VCaP (cell line): ENCODE results near the gene COPG1.
A peak's percentile ranks its signal among the peaks of the same experiment; 100 is the strongest.

Source experiments
- H3K27ac ChIP-seq: fragments of 450-650 bp; 2 replicates; pipeline ENCODE4 v1.5.1; 2017
- TF ChIP-seq, protein P1 (sequence below): fragments of 450-650 bp; conservative IDR thresholded peaks from 2 replicates; pipeline ENCODE4 v1.5.1; 2017; ENCODE audit warnings: mild to moderate bottlenecking, moderate library complexity

The COPG1 gene

DNA sequence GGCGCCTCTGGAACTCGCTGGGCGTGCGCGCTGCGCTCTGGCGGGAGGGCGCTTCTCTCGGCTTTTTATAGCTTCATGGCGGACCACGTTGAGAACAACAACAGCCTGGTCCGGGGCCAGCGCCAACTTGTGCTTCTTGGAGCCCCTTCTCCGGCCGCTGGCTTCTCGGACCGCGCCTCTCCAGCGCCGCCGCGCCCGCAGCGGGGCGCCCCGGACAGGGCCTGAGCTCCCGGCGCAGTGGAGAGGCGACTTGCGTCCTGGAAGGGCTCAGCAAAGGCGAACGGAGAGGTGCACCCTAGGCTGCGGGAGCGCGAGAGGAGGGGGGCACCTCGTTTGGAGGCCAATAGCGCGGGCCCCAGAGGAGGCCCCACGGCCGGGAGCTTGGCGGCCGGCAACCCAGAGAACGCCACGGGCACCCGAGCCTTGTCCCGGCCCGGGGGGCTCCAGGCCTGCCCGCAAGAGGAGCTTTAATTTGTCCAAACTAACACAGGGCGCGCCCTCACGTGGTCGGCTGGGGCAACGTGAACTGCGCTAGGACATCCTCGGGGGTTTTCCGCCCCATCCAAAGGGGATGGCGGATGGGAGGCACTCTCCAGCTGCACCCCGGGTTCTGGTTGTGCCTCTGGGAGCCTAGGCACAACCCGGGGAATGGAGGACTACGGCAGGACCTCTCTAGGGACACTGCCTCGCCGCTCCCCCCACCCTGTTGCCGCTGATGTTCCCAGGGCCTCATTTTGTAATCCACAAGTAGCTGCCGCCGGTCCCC lies 67.0 kb downstream of the COPG1 start:
- TF ChIP-seq, protein P1, sequence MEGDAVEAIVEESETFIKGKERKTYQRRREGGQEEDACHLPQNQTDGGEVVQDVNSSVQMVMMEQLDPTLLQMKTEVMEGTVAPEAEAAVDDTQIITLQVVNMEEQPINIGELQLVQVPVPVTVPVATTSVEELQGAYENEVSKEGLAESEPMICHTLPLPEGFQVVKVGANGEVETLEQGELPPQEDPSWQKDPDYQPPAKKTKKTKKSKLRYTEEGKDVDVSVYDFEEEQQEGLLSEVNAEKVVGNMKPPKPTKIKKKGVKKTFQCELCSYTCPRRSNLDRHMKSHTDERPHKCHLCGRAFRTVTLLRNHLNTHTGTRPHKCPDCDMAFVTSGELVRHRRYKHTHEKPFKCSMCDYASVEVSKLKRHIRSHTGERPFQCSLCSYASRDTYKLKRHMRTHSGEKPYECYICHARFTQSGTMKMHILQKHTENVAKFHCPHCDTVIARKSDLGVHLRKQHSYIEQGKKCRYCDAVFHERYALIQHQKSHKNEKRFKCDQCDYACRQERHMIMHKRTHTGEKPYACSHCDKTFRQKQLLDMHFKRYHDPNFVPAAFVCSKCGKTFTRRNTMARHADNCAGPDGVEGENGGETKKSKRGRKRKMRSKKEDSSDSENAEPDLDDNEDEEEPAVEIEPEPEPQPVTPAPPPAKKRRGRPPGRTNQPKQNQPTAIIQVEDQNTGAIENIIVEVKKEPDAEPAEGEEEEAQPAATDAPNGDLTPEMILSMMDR = peak; percentile 72
- peak overlapping the region; percentile 90 for H3K27ac ChIP-seq

DNA sequence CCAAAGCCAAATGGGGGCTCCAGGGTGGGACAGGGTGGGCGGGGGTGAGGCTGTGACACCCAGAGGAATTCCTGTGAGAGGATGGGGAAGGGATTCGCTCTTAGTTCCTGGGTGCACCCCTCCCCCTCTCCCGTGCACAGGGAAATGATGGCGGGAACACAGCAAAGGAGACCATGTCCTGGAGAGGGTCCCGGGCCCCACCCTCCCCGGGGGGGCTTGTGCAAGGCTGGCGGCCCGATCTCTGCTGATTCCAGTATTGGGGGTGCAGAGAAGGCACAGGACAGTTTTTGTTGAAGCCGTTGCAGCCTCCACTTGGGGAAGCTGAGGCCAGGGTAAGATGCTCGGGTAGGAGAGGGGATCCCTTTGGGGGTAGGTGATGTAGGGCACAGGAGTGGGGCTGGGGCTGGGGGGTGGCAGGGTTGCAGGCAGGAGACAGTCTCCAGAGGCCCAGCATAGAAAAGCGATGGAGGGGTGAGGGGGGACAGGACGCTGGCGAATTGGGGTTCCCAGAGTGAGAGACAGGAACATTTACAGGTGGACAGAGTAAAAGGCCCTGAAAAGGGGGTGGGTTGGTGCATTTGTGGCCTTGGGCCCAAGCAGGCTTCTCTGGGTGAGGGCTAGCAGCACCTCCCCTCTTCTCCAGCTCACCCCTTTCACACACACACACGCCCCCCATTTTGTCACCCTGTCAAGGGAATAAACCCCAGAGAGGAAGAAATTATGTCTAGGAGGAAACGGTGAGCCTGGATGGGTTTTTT lies 67.8 kb downstream of the COPG1 start:
- H3K27ac ChIP-seq = peak overlapping the region; percentile 90
- TF ChIP-seq, protein P1 = no peak

DNA sequence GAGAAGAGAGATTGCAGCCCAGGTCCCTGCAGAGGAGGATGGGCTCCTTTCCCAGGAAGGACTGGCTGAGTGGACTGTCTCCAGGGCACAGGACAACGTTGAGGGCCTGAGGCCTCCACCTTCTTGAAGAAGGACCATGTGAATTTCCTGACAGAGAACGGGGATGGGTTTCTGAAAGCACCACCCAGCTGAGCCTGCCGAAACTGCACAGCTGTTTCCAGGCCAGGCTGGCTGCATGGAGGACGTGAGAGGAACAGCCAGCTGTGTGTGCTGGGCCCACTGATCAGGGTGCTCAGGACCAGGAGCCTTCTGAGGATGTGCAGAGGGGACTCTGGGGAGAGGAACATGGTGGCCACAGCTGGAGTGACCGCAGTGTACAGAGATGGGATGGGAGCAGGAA lies 68.4 kb downstream of the COPG1 start:
- H3K27ac ChIP-seq = no peak overlapping the region; the same call in 1 of the 2 replicates
- TF ChIP-seq, protein P1 = no peak

DNA sequence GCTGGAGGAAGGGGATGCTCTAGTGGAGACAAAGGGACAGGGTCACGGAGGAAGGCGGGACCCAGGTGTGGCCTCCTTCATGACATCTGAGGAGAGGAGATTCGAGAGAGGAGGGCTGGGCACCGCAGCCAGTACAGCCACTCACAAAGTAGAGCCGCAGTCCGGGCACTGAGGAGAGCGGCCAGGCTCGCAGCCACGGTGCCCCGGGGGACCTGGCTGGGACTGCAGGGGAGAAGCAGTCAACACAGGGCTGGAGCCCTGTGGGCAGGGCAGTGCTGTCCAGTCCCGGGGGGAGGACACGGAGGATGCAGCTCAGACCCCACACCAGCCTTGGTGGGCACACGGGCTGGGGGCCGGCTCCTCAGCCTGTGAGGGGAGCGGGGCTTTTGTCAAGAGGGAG lies 69.5 kb downstream of the COPG1 start:
- TF ChIP-seq, protein P1 = no peak
- H3K27ac ChIP-seq = no peak overlapping the region

DNA sequence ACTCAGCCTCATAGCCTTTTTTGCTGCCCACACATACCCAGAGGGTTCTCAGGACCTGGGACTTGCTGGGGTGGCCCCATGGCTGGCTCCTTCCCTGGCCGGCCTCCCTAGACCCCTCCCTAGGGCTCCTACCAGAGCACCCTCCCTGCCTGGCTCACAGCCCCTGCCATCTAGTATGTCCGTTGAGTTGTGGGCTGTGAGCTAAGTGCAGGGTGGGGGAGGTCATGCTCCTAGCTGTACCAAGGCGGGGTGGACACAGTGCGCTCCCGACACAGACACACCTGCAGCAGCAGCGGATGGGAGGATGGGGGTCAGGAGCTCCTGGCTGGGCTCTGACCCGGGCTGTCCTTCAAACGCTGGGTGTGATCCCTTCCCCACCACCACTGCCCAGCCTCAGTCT lies 70.9 kb downstream of the COPG1 start:
- TF ChIP-seq, protein P1 = no peak
- H3K27ac ChIP-seq = no peak overlapping the region

DNA sequence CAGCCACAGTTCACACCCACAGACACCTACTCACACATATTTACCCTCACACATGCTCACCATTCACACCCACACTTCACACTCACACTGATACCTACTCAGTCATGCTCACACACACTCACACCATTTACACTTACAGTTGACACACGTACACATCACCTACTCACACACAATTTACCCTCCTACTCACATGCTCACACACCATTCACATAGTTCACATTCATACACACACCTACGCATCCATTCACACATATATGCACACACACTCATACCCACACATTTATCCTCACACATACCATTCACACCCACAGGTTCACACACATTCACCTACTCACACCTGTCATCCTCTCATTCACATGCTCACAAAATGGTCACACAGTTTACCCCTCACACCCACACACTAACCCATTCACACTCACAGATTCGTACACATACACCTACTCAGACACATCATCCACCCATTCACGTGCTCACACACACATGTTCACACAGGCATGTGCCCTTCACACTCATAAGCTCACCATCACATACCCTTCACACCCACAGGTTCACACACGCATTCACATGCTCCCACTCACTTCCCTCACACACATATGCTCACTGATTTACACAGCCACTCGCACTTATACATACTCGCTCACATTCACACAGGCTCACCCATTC lies 71.5 kb downstream of the COPG1 start:
- TF ChIP-seq, protein P1 = no peak

DNA sequence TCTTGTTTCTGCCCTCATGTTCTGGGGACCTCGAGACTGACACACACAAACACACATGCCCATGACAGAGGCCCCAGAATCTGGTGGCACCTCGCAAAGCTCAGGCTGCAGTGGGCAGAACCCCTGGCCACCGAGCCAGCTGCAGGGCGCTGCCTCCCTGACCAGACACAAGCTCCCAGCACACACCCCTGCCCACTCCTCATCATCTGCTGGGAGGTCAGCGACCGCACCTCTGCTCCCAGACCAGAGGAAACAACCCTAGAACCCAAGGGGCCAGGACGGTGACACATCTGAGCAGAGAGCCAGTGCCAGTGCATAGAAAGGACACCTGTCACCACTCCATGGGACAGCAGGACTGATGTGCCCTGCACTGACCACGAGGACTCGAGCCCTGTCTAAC lies 72.5 kb downstream of the COPG1 start:
- TF ChIP-seq, protein P1 = no peak

More for the DNA sequence above, 71.5 kb downstream of the COPG1 start:
- H3K27ac ChIP-seq = no peak overlapping the region

More for the DNA sequence above, 72.5 kb downstream of the COPG1 start:
- no peak overlapping the region for H3K27ac ChIP-seq
